ENCODE results near the gene ELOVL6. TPM values are rescaled to one million over a fixed set of nuclear protein-coding genes. Genes with fewer than 3 reads are reported as not detected.

Gene ELOVL6
- total RNA-seq, 2 experiments from 2014 or later, result 8.5 to 9.7 TPM

DNA sequence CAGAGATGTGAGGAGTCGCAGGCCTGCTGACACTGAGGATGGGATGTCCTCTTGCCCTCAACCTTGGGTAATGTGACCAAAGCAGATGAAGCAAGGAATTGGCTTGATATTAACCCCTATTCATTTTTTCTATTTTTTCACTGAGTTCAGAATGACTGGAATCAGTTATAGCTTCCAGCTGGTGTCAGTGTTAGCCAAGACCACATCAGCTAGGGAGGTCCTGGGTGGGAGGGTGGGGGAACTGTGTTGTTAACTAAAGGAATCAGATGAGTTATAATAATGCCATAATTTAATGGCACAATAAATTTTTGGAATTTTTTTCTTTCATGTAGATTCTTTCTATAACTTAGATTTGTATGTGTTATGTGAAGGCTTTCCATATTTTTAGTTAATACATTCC lies 193.9 kb downstream of the ELOVL6 start:
- intact Hi-C loops (cut with micrococcal nuclease), result loop anchor here (2.0 kb wide), 2 partner anchors 46 to 310 kb away; no protein-coding TSS in a partner anchor
- DNase-seq, result no peak
- no peak overlapping the region for H3K27ac Mint-ChIP-seq
- ChIA-PET POLR2A (no interaction called here), CTCF (interaction anchor here (0.7 to 8.3 kb wide), 3 partner anchors 42 to 516 kb away, joined by 3 to 211 read pairs (median 3); no protein-coding TSS in a partner anchor)
- peaks cover 6% of the 10 kb centered on the region for H3K4me1 Mint-ChIP-seq (ENCODE audit: low read depth)
- H3K36me3 Mint-ChIP-seq, result no peaks in the 10 kb centered on the region
- no peaks in the 10 kb centered on the region for H3K27me3 Mint-ChIP-seq
- no peaks in the 10 kb centered on the region for H3K9me3 Mint-ChIP-seq
- no peak overlapping the region for H3K4me3 Mint-ChIP-seq

DNA sequence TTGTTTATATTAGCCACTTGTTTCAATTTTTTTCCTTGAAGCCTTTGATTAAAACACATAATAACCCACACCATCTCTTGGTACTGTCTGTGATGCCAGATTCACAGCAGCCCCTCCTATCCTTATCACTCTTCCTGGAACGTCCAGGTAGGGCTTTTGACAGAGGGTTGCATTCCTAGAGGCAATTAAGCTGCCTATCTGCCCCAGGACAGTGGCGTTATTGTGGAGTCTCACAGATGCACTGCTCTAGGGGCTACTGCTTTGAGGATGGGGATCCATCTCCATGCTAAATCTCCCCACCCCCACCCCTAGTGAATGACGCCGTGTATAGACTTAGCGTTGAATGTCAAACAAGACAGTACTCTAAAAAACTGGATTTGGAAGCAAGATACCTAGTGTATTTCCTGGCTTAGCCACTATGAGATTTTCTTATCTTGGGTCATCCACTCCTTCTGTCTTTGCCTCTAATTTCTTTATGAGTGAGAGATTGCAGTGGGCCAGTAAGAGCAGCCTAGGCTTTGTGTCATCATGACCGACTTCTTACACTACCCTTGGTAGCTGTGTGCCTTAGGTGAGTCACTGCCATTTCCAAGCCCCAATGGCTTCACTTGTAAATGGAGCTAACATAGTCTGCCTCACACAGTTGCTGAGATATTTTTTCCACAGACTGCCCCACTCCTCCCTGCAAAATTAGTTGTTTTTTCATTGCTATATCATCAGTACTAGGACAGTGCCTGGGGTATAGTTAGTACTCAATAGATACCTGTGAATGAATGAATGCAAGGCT lies 194.8 kb downstream of the ELOVL6 start:
- Mint-ChIP-seq H3K4me3 (no peak overlapping the region), H3K27ac (no peak overlapping the region), H3K4me1 (ENCODE audit: low read depth) (peaks cover 6% of the 10 kb centered on the region), H3K36me3 (no peaks in the 10 kb centered on the region), H3K27me3 (no peaks in the 10 kb centered on the region), H3K9me3 (no peaks in the 10 kb centered on the region)
- DNase-seq, result peak; percentile 17
- CTCF ChIA-PET, result interaction anchor here (8.3 to 10.4 kb wide), 2 partner anchors 509 to 512 kb away, joined by 211 to 278 read pairs; no protein-coding TSS in a partner anchor
- POLR2A ChIA-PET, result no interaction called here
- intact Hi-C loops (cut with micrococcal nuclease), result loop anchor here (2.0 kb wide), 2 partner anchors 47 to 311 kb away; no protein-coding TSS in a partner anchor

DNA sequence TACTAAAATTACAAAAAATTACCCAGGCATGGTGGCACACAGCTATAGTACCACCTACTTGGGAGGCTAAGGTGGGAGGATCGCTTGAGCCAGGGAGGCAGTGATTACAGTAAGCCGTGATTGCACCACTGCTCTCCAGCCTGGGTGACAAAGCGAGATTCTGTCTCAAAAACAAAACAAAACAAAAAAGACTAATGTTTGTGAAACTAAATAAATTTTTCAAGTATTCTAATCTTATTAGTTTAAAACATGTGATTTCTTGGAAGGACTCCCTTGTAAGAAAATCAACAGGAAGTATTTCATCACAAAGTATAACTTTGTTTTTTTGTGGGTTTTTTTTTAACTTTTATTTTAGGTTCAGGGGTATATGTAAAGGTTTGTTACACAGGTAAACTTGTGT lies 196.1 kb downstream of the ELOVL6 start:
- Mint-ChIP-seq H3K9me3 (no peaks in the 10 kb centered on the region), H3K4me1 (ENCODE audit: low read depth) (peaks cover 6% of the 10 kb centered on the region), H3K36me3 (no peaks in the 10 kb centered on the region), H3K4me3 (no peak overlapping the region), H3K27me3 (peaks cover 3% of the 10 kb centered on the region), H3K27ac (no peak overlapping the region)
- intact Hi-C loops (cut with micrococcal nuclease), result no loop called here
- no peak for DNase-seq
- ChIA-PET POLR2A (interaction anchor here (0.6 kb wide), 1 partner anchor 224 kb away, joined by 3 read pairs; no protein-coding TSS in a partner anchor), CTCF (interaction anchor here (0.5 to 10.4 kb wide), 4 partner anchors 295 to 537 kb away, joined by 3 to 278 read pairs (median 4); no protein-coding TSS in a partner anchor)

DNA sequence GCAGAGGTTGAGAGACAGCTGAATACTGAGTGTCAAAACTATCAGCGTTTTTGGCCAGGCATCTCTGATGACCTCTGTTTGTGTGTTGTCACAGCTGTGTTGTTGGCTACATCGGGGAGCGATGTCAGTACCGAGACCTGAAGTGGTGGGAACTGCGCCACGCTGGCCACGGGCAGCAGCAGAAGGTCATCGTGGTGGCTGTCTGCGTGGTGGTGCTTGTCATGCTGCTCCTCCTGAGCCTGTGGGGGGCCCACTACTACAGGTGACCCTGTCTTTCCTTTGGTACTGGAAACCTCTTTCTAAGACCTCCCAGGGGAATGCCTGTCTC lies 198.9 kb downstream of the ELOVL6 start:
- Mint-ChIP-seq H3K27me3 (peaks cover 3% of the 10 kb centered on the region), H3K4me1 (ENCODE audit: low read depth) (peaks cover 7% of the 10 kb centered on the region), H3K9me3 (no peaks in the 10 kb centered on the region), H3K27ac (no peak overlapping the region), H3K36me3 (no peaks in the 10 kb centered on the region), H3K4me3 (no peak overlapping the region)
- intact Hi-C loops (cut with micrococcal nuclease), result no loop called here
- DNase-seq, result no peak
- POLR2A ChIA-PET, result no interaction called here
- CTCF ChIA-PET, result interaction anchor here (0.6 to 10.4 kb wide), 9 partner anchors 9 to 1855 kb away, joined by 3 to 278 read pairs (median 4); no protein-coding TSS in a partner anchor

DNA sequence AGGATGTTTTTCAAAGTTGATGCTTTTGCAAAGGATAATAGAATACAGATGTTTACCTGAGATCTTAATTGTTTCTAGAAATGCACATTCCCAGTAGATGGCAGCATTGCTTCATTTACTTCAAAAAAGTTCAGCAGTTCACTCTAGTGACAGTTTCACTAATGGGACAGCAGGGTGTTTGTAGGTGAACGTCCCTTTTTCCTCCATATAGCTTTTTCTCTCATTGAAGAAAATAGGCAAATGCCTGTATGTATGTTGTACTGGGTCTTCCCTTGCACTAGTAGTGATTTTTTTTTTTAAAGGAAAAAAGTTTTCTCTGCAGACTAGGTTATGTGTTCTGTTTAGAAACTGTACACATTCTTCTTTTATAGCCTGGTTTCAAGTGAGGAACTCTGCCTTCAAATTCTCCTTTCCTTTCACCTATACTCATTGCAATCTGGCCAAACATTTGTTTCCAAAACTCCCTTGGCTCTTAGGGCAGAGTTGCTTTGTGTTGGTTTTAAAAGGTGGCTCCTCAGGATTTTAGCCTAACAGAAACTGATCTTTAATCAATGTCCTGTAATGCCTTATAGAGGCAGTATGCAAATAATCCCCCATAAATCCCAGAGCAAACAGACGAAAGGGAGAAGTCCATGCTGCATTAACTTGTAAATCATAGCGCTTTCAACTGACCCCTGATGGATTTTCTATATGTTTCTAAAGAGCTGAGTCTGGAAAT lies 199.4 kb downstream of the ELOVL6 start:
- Mint-ChIP-seq H3K27ac (no peak overlapping the region), H3K27me3 (peaks cover 5% of the 10 kb centered on the region), H3K36me3 (no peaks in the 10 kb centered on the region), H3K9me3 (no peaks in the 10 kb centered on the region), H3K4me3 (no peak overlapping the region), H3K4me1 (ENCODE audit: low read depth) (peaks cover 12% of the 10 kb centered on the region)
- POLR2A ChIA-PET, result no interaction called here
- intact Hi-C loops (cut with micrococcal nuclease), result loop anchor here (1.0 kb wide), 1 partner anchor 517 kb away; no protein-coding TSS in a partner anchor
- no peak for DNase-seq
- CTCF ChIA-PET, result interaction anchor here (0.6 to 10.4 kb wide), 13 partner anchors 10 to 1856 kb away, joined by 3 to 278 read pairs (median 3); no protein-coding TSS in a partner anchor

DNA sequence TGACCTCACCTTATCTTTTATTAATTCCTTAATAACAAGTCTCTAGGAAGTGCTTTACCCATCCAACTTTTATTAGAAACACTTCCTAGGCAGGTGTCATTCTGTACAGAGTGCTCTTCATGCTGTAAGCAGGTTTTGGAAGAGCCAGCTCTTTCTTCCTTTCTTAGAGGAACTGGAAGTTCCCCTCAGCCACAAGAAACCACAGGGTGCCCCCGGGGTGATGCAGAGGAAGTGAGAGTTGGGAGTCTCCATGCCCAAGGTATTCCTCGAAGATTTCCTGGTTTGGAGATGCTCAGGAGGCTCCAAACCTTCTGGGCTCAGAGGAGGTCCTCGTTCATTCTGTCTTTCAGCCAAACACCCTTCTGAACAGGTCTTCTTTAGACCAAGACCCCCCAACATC lies 201.9 kb downstream of the ELOVL6 start:
- H3K9me3 Mint-ChIP-seq, result no peaks in the 10 kb centered on the region
- H3K36me3 Mint-ChIP-seq, result no peaks in the 10 kb centered on the region
- H3K27me3 Mint-ChIP-seq, result peaks cover 7% of the 10 kb centered on the region
- ChIA-PET CTCF (interaction anchor here (0.6 to 10.4 kb wide), 2 partner anchors 519 to 576 kb away, joined by 3 to 278 read pairs; no protein-coding TSS in a partner anchor), POLR2A (no interaction called here)
- no peak overlapping the region for H3K4me3 Mint-ChIP-seq
- DNase-seq, result no peak
- peaks cover 7% of the 10 kb centered on the region for H3K4me1 Mint-ChIP-seq (ENCODE audit: low read depth)
- no peak overlapping the region for H3K27ac Mint-ChIP-seq
- intact Hi-C loops (cut with micrococcal nuclease), result no loop called here
